ENCODE results near the gene EPS15. TPM values are rescaled to one million over a fixed set of nuclear protein-coding genes. Genes with fewer than 3 reads are reported as not detected.

EPS15 gene
- total and polyA plus RNA-seq, 8 donors = 9.9 to 42.0 (median 25.3) TPM

GRCh38 chr1:51314974-51315373 is 204.1 kb downstream of the EPS15 start:
- H3K27me3 ChIP-seq = no peaks in the 10 kb centered on the region
- DNase-seq (peak in 1 of 6 donors; percentile 62), ATAC-seq (peak; percentile 43 to 80 (median 54)), FAIRE-seq (no peak)
- no peaks in the 10 kb centered on the region for H3K9me3 ChIP-seq
- peaks cover 8 to 37% (median 27%) of the 10 kb centered on the region in 3 donors for H3K4me1 ChIP-seq
- intact Hi-C loops (cut with DNase I) = no loop called here
- peak overlapping the region; percentile 35 to 90 (median 61) for H3K27ac ChIP-seq
- no peak for TF ChIP-seq CTCF (IDR thresholded peaks at IDR 0.05)
- 34% methylated on average over 3 of the region's 3 CpGs for WGBS, 2 donors
- H3K36me3 ChIP-seq = peaks cover 0 to 11% (median 0%) of the 10 kb centered on the region in 3 donors
- H3K4me3 ChIP-seq = no peak overlapping the region

GRCh38 chr1:51313961-51314777 is 204.9 kb downstream of the EPS15 start:
- peak; percentile 68 to 83 (median 74) for ATAC-seq
- no peak for TF ChIP-seq CTCF (IDR thresholded peaks at IDR 0.05)
- intact Hi-C loops (cut with DNase I) = no loop called here
- peak overlapping the region; percentile 36 to 90 (median 66) for H3K27ac ChIP-seq
- peak in 1 of 6 donors; percentile 50 for DNase-seq
- 58 to 62% methylated on average over 12 of the region's 12 CpGs for WGBS, 2 donors
- H3K4me3 ChIP-seq = no peak overlapping the region
- peaks cover 8 to 37% (median 27%) of the 10 kb centered on the region in 3 donors for H3K4me1 ChIP-seq
- peaks cover 0 to 11% (median 0%) of the 10 kb centered on the region in 3 donors for H3K36me3 ChIP-seq
- H3K9me3 ChIP-seq = no peaks in the 10 kb centered on the region
- FAIRE-seq = no peak
- H3K27me3 ChIP-seq = no peaks in the 10 kb centered on the region

GRCh38 chr1:51313268-51313852 is 205.7 kb downstream of the EPS15 start:
- Histone ChIP-seq H3K27me3 (no peaks in the 10 kb centered on the region), H3K4me3 (no peak overlapping the region), H3K9me3 (no peaks in the 10 kb centered on the region), H3K36me3 (peaks cover 0 to 11% (median 0%) of the 10 kb centered on the region in 3 donors), H3K4me1 (peaks cover 8 to 37% (median 27%) of the 10 kb centered on the region in 3 donors), H3K27ac (peak overlapping the region in 3 of 4 donors; percentile 31 to 90 (median 86))
- peak in 2 of 4 donors; percentile 10 to 12 for TF ChIP-seq CTCF (IDR thresholded peaks at IDR 0.05)
- FAIRE-seq = no peak
- ATAC-seq = peak in 1 of 4 donors; percentile 16
- DNase-seq = no peak
- WGBS, 2 donors = 88 to 90% methylated on average over 5 of the region's 5 CpGs
- intact Hi-C loops (cut with DNase I) = no loop called here

GRCh38 chr1:51312718-51313117 is 206.3 kb downstream of the EPS15 start:
- 81 to 87% methylated on average over 4 of the region's 4 CpGs for WGBS, 2 donors
- no peak for ATAC-seq
- intact Hi-C loops (cut with DNase I) = no loop called here
- Histone ChIP-seq H3K36me3 (peaks cover 0 to 11% (median 0%) of the 10 kb centered on the region in 3 donors), H3K27me3 (no peaks in the 10 kb centered on the region), H3K27ac (peak overlapping the region in 2 of 4 donors; percentile 86 to 90), H3K9me3 (no peaks in the 10 kb centered on the region), H3K4me3 (no peak overlapping the region), H3K4me1 (peaks cover 8 to 37% (median 27%) of the 10 kb centered on the region in 3 donors)
- no peak for FAIRE-seq
- DNase-seq = no peak
- no peak for TF ChIP-seq CTCF (IDR thresholded peaks at IDR 0.05)

Measured in pancreas (tissue), 10 donors.